Thyroid gland (tissue), 4 donors: Measurements from ENCODE around the gene DGCR8. TPM values are rescaled to one million over a fixed set of nuclear protein-coding genes. Genes with fewer than 3 reads are reported as not detected.

Experiments
- DNase-seq, 2 donors: peaks; one replicate each; pipeline ENCODE4 v3.0.0-alpha.2; 2019
- H3K27ac ChIP-seq, 3 donors: fragments of 200-600 bp; sonication (generic); 1 replicate in 2 of 3; 2 replicates in 1 of 3; pipeline ENCODE4 v1.5.1; 2016 to 2019; ENCODE audit warnings: mild to moderate bottlenecking in 1 of 3, moderate library complexity in 1 of 3
- H3K27me3 ChIP-seq: fragments of 200-600 bp; sonication (generic); one replicate; pipeline ENCODE4 v1.5.1; 2019
- H3K36me3 ChIP-seq, 2 donors: fragments of 200-600 bp; sonication (generic); one replicate each; pipeline ENCODE4 v1.5.1; 2016 to 2019
- H3K4me1 ChIP-seq, 2 donors: fragments of 200-600 bp; sonication (generic); one replicate each; pipeline ENCODE4 v1.5.1; 2017 to 2019
- H3K4me3 ChIP-seq, 3 donors: fragments of 200-600 bp; sonication (generic); replicated peaks in 1 of 3; 1 replicate in 2 of 3; 2 replicates in 1 of 3; pipeline ENCODE4 v1.5.1; 2016; ENCODE audit warnings: mild to moderate bottlenecking in 1 of 3
- H3K9me3 ChIP-seq: fragments of 200-600 bp; sonication (generic); one replicate; pipeline ENCODE4 v1.5.1; 2017
- CTCF ChIP-seq, 6 experiments: fragments of 200-600 bp in 3 of 6; fragments of 450-650 bp in 3 of 6; sonication (generic) in 3 of 6; IDR thresholded peaks; one replicate each; pipeline ENCODE4 v1.5.1; 2016 to 2019; ENCODE audit warnings: antibody characterized with exemption in 6 of 6, mild to moderate bottlenecking in 2 of 6, inconsistent platforms in 1 of 6, moderate library complexity in 1 of 6
- POLR2A ChIP-seq, 2 donors: fragments of 450-650 bp; IDR thresholded peaks; one replicate each; pipeline ENCODE4 v1.6.1; 2017; ENCODE audit warnings: antibody characterized with exemption in 2 of 2, mild to moderate bottlenecking in 2 of 2, moderate library complexity in 1 of 2
- WGBS, 2 donors: methylation state at CpG; one replicate each; pipeline ENCODE4 v1.1.5; 2017; 5-methylcytosine and 5-hydroxymethylcytosine counted together
- intact Hi-C: fragments of 100-400 bp; cut with DNase I; formaldehyde crosslinking; loops from one replicate; pipeline ENCODE4 v1.15.1; 2023
- total RNA-seq, 4 donors: library from RNA; depleted of rRNA; stranded (reverse); fragments of >200 nt; gene quantifications; one replicate each; pipeline ENCODE4 v1.2.3, GENCODE V29; 2016

Gene DGCR8
- total RNA-seq, 4 donors from 2014 or later: 28.9 to 48.8 (median 31.5) TPM

GRCh38 chr22:20124083-20124787, 44.2 kb downstream of the DGCR8 start:
- whole genome bisulfite sequencing, 2 donors: 92 to 93% methylated on average over 9 of the region's 11 CpGs
- Histone ChIP-seq H3K27ac (no peak overlapping the region), H3K27me3 (no peaks in the 10 kb centered on the region), H3K4me3 (no peak overlapping the region), H3K4me1 (no peaks in the 10 kb centered on the region), H3K36me3 (peaks cover 17 to 44% of the 10 kb centered on the region in 2 donors), H3K9me3 (no peaks in the 10 kb centered on the region)
- intact Hi-C loops: loop anchor here (10.0 kb wide), 1 partner anchor 149 kb away; no protein-coding TSS in a partner anchor
- no peak for DNase-seq
- no peak for TF ChIP-seq POLR2A (IDR thresholded peaks at IDR 0.05)
- no peak for TF ChIP-seq CTCF (IDR thresholded peaks at IDR 0.05)

GRCh38 chr22:20125201-20126174, 45.4 kb downstream of the DGCR8 start:
- peaks cover 13 to 34% of the 10 kb centered on the region in 2 donors for H3K36me3 ChIP-seq
- TF ChIP-seq CTCF (IDR thresholded peaks at IDR 0.05) (no peak), POLR2A (IDR thresholded peaks at IDR 0.05) (no peak)
- H3K27me3 ChIP-seq: no peaks in the 10 kb centered on the region
- no peaks in the 10 kb centered on the region for H3K9me3 ChIP-seq
- H3K4me1 ChIP-seq: peaks cover 0 to 2% of the 10 kb centered on the region in 2 donors
- intact Hi-C loops: loop anchor here (10.0 kb wide), 1 partner anchor 151 kb away; no protein-coding TSS in a partner anchor
- DNase-seq: no peak
- 94 to 96% methylated on average over 24 to 31 of the region's 32 CpGs for WGBS, 2 donors
- H3K27ac ChIP-seq: no peak overlapping the region
- H3K4me3 ChIP-seq: no peak overlapping the region

- no peak for TF ChIP-seq CTCF (IDR thresholded peaks at IDR 0.05)
- TF ChIP-seq POLR2A (IDR thresholded peaks at IDR 0.05): no peak
- WGBS, 2 donors: 86 to 90% methylated on average over 14 to 17 of the region's 19 CpGs
- intact Hi-C loops: loop anchor here (10.0 kb wide), 1 partner anchor 152 kb away; no protein-coding TSS in a partner anchor
Measured at GRCh38 chr22:20126284-20127029, 46.4 kb downstream of the DGCR8 start.

GRCh38 chr22:20127318-20127868, 47.4 kb downstream of the DGCR8 start:
- Histone ChIP-seq H3K4me1 (peaks cover 2 to 6% of the 10 kb centered on the region in 2 donors), H3K27me3 (no peaks in the 10 kb centered on the region), H3K27ac (no peak overlapping the region), H3K9me3 (no peaks in the 10 kb centered on the region), H3K4me3 (no peak overlapping the region), H3K36me3 (peaks cover 9 to 20% of the 10 kb centered on the region in 2 donors)
- no peak for DNase-seq
- no peak for TF ChIP-seq POLR2A (IDR thresholded peaks at IDR 0.05)
- no peak for TF ChIP-seq CTCF (IDR thresholded peaks at IDR 0.05)
- WGBS, 2 donors: 91 to 99% methylated on average over 12 to 15 of the region's 15 CpGs
- intact Hi-C loops: loop anchor here (10.0 kb wide), 1 partner anchor 153 kb away; no protein-coding TSS in a partner anchor

More at GRCh38 chr22:20126284-20127029, 46.4 kb downstream of the DGCR8 start:
- Histone ChIP-seq H3K36me3 (peaks cover 9 to 25% of the 10 kb centered on the region in 2 donors), H3K4me3 (no peak overlapping the region), H3K9me3 (no peaks in the 10 kb centered on the region), H3K27ac (no peak overlapping the region), H3K4me1 (peaks cover 0 to 6% of the 10 kb centered on the region in 2 donors), H3K27me3 (no peaks in the 10 kb centered on the region)
- DNase-seq: no peak
